HL-60 (cell line): ENCODE data around the gene LZIC.
A peak's percentile ranks its signal among the peaks of the same experiment; 100 is the strongest.

Source experiments
- DNase-seq, 2 experiments: peaks; one replicate each; pipeline ENCODE4 v3.0.0-alpha.2; 2010 to 2020; ENCODE audit warnings: low read depth in 1 of 2, low spot score in 1 of 2
- H3K27ac ChIP-seq: fragments of 250-450 bp; sonication (Bioruptor Pico); replicated peaks from 2 replicates; pipeline ENCODE4 v1.5.1; 2020; ENCODE audit warnings: mild to moderate bottlenecking, moderate library complexity
- H3K27me3 ChIP-seq: fragments of 250-450 bp; sonication (Bioruptor Pico); 2 replicates; pipeline ENCODE4 v1.5.1; 2021; ENCODE audit warnings: mild to moderate bottlenecking, moderate library complexity; ENCODE audit not compliant: insufficient read depth, poor library complexity, severe bottlenecking
- H3K4me3 ChIP-seq: replicated peaks from 2 replicates; pipeline ENCODE4 v1.5.1; 2011; ENCODE audit warnings: mild to moderate bottlenecking, control low read depth, low read length; ENCODE audit not compliant: insufficient read depth
- CTCF ChIP-seq: IDR thresholded peaks from one replicate; pipeline ENCODE4 v1.5.1; 2011; ENCODE audit warnings: low read length, control low read depth, inconsistent platforms; ENCODE audit not compliant: insufficient read depth
- GABPA ChIP-seq: IDR thresholded peaks from 2 replicates; pipeline ENCODE4 v1.6.1; 2012; ENCODE audit warnings: low read depth
- POLR2AphosphoS5 ChIP-seq: IDR thresholded peaks from 2 replicates; pipeline ENCODE4 v1.6.1; 2012; ENCODE audit warnings: low read depth
- REST ChIP-seq: IDR thresholded peaks from 2 replicates; pipeline ENCODE4 v1.6.1; 2012; ENCODE audit warnings: low read depth; ENCODE audit not compliant: insufficient replicate concordance
- SPI1 ChIP-seq: IDR thresholded peaks from 2 replicates; pipeline ENCODE4 v1.6.1; 2012; ENCODE audit warnings: low read depth, mild to moderate bottlenecking, borderline replicate concordance

LZIC gene

DNA sequence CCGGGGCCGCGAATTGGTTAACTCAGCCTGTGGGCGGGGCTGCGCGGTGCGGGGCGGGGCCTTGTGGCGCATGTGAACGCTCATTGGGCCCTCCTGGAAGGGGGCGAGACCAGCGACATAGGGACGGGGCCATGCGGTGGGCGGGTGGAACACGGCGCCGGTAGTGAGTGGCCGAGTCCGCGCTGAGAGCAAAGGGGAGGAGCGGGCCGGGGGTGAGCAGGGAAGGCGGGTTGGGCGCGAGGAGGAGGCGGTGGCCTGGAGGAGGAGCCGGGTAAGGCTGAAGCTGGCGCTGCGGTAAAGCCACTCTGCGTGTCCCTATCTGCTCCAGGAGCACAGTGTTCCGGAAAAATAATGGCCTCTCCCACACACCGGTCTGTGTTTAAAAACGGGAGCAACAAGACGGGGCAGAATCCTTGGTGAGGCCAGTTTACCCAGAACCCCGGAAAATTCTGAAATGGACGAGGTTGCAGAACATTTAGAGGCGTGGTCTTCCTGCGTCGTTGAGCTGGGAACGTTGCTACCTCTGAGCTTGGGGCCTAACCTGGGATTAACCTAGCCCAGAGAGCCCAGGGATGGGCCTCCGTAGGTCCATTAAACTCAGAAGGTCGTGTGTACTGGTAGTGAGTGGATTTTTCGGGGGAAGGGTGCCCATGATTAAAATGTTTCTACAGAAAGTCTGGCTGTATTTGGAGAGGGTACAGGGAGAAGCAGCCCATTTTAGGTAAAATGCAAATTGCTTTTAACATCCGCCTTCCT, 32.6 kb downstream of the LZIC start:
- H3K27ac ChIP-seq: peak overlapping the region; percentile 90
- H3K4me3 ChIP-seq: peak overlapping the region; percentile 59
- TF ChIP-seq POLR2AphosphoS5 (peak; percentile 72; the same call in 1 of the 2 replicates), CTCF (no peak)
- DNase-seq: peak; percentile 98 to 100
- H3K27me3 ChIP-seq: no peaks in the 10 kb centered on the region

DNA sequence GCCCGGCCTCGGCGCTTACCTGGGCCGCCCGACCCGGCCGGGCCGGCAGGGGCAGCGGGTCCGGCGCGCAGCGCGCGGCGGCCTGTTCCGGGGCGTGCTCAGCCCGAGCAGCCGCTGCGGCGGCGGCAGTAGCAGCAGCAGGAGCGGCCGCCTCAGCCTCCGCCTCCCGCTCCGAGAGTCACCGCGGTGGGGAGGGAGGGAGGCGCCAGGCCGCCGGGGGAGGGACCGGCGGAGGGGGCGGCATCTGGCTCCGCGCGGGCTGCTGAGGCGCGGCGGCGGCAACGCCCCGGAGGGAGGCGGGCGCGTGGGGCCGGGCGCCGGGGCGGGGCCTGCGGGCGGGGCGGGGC, 33.1 kb downstream of the LZIC start, which contains the start of gene CTNNBIP1:
CTNNBIP1 (minus strand) TSS at position 194 of the 347 bp plus-strand sequence. CDS start 38,205 bp downstream, outside the sequence.
- TF ChIP-seq SPI1 (no peak), POLR2AphosphoS5 (no peak), CTCF (no peak), GABPA (no peak), REST (no peak)
- no peak for DNase-seq
- H3K27ac ChIP-seq: peak within 1 kb of the TSS; percentile 90

DNA sequence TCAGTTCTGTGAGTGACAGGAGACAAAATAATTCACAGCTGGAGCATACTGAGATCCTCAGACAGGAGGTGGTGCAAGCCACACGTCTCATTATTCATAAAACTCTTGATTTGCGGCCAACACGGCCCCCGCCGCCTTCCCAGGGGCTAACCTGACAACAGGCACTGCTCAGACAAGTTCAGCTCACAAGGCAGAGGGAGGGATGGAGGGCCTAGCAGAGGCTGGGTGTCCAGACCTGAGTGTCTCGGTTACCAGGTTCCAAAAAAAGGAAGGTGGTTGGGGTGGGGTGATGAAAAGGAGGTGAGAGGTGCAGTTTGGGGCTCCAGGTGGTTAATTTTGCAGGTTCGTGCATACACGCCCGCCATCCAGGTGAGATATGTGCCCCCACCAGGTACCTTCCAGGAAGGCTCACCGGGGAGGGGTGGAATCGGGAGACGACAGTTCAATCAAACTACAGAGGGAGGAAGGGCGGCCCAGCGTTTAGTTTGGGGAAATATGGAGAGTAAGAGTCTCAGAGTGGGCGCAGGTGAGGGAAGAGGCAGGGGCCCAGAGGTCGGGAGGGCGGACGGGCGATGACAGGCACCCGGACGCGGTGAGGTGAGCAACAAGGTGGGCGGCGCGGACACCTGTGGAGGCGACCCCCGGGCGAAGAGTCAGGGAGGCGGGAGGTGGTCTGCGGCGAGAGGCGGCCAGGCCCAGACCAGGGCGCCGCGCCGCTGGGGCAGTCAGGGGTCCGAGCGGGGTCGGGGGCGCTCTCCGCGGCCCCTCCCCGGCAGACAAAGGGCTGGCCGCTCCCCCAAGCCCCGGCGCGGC, 33.8 kb downstream of the LZIC start:
- Histone ChIP-seq H3K27me3 (no peaks in the 10 kb centered on the region), H3K27ac (peak overlapping the region; percentile 65), H3K4me3 (peak overlapping the region; percentile 86)
- DNase-seq: no peak
- TF ChIP-seq POLR2AphosphoS5: no peak

More for the DNA sequence above, 33.1 kb downstream of the LZIC start, which contains the start of gene CTNNBIP1:
- Histone ChIP-seq H3K27me3 (no peaks in the 10 kb centered on the region), H3K4me3 (peak within 1 kb of the TSS; percentile 86)

DNA sequence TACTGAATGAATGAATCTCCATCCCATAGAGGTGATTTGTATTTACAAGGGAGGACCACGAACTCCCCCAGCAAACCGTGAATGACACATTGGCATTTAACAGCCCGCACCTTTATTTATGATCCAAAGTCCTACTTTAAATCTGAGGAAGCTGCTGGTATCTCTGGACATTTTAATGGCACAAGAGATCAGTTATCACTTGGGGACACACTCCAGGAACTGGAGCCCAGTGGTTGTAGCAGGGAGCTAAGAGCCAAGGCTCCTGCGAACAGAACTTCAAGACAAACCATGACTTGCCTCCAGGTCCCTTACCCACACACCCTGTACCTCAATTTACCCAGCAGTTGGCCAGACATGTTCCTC, 34.3 kb downstream of the LZIC start:
- no peak overlapping the region for H3K27ac ChIP-seq

More for the DNA sequence above, 34.3 kb downstream of the LZIC start:
- H3K27me3 ChIP-seq: no peaks in the 10 kb centered on the region
- DNase-seq: no peak
- no peak for TF ChIP-seq POLR2AphosphoS5
- TF ChIP-seq CTCF: no peak
- no peak overlapping the region for H3K4me3 ChIP-seq
